GM15510 (cell line): ENCODE measurements around the gene WDR7.

Experiments
- POLR2A ChIP-seq: IDR thresholded peaks from 3 replicates; pipeline ENCODE4 v1.6.1; 2011; ENCODE audit warnings: borderline replicate concordance; ENCODE audit not compliant: insufficient read length; ENCODE audit errors: extremely low read depth

WDR7 gene

GRCh38 chr18:56945171-56946083 lies 294.3 kb downstream of the WDR7 start:
- no peak for TF ChIP-seq POLR2A

- TF ChIP-seq POLR2A, result no peak
Observed at GRCh38 chr18:56947236-56947635, 296.1 kb downstream of the WDR7 start.

GRCh38 chr18:56952026-56952425 lies 300.9 kb downstream of the WDR7 start:
- TF ChIP-seq POLR2A, result no peak

- no peak for TF ChIP-seq POLR2A
Observed at GRCh38 chr18:56953428-56954198, 302.5 kb downstream of the WDR7 start.

GRCh38 chr18:56955490-56955889 lies 304.3 kb downstream of the WDR7 start:
- TF ChIP-seq POLR2A, result no peak

GRCh38 chr18:56959120-56959519 lies 308.0 kb downstream of the WDR7 start:
- TF ChIP-seq POLR2A, result no peak

- TF ChIP-seq POLR2A, result no peak
Observed at GRCh38 chr18:56962322-56962721, 311.2 kb downstream of the WDR7 start.

- TF ChIP-seq POLR2A, result no peak
Observed at GRCh38 chr18:56967035-56967434, 315.9 kb downstream of the WDR7 start.

- TF ChIP-seq POLR2A, result no peak
Observed at GRCh38 chr18:56973487-56973886, 322.3 kb downstream of the WDR7 start.

- TF ChIP-seq POLR2A, result no peak
Observed at GRCh38 chr18:56974141-56974540, 323.0 kb downstream of the WDR7 start.

- no peak for TF ChIP-seq POLR2A
Observed at GRCh38 chr18:56975276-56975675, 324.1 kb downstream of the WDR7 start.

- TF ChIP-seq POLR2A, result no peak
Observed at GRCh38 chr18:56977309-56977708, 326.1 kb downstream of the WDR7 start.

GRCh38 chr18:56977771-56978170 lies 326.6 kb downstream of the WDR7 start:
- TF ChIP-seq POLR2A, result no peak

- TF ChIP-seq POLR2A, result no peak
Observed at GRCh38 chr18:56980151-56980550, 329.0 kb downstream of the WDR7 start.

- no peak for TF ChIP-seq POLR2A
Observed at GRCh38 chr18:56982766-56983165, 331.6 kb downstream of the WDR7 start.
